A549 (cell line): ENCODE measurements around the gene CYP2C19. TPM values are rescaled to one million over a fixed set of nuclear protein-coding genes. Genes with fewer than 3 reads are reported as not detected.
"Not testable (repeated sequence)": the region's sequence is repeated elsewhere in the genome, so short reads cannot be mapped to it uniquely, and the experiment has no call there.

Experiments used
- ATAC-seq, 2 experiments: fragments of 200-7000 bp in 1 of 2; fragments of >200 bp in 1 of 2; cut with Nextera tagmentation in 1 of 2; cut with Tn5 transposase in 1 of 2; 3 replicates each; pipeline versions ENCODE4 v1.8.0 to v1.9.1; 2018 to 2020; ENCODE audit warnings: mild to moderate bottlenecking in 1 of 2, moderate library complexity in 1 of 2
- CTCF ChIA-PET: fragments of 300-600 bp; sonication (Branson Sonifier 250); formaldehyde crosslinking; extraction: SDS; loops from one replicate; lab custom pipeline; 2021; ENCODE audit warnings: antibody characterized with exemption, inconsistent platforms; lab: Yijun Ruan, JAX
- POLR2A ChIA-PET: fragments of 350-600 bp; formaldehyde crosslinking; extraction: SDS; loops from one replicate; lab custom pipeline; 2021; ENCODE audit warnings: antibody characterized with exemption, inconsistent platforms; lab: Yijun Ruan, JAX
- DNase-seq, 2 experiments: peaks; one replicate each; pipeline versions ENCODE4 v3.0.0 to v3.0.0-alpha.2; 2011 to 2016; ENCODE audit warnings: low read depth in 1 of 2, low spot score in 1 of 2
- FAIRE-seq: peaks from 2 replicates; lab custom pipeline; 2011; peaks lifted over from hg19 to GRCh38; lab: Jason Lieb, UNC
- H3K27ac ChIP-seq, 2 experiments: fragments of >200 bp; sonication (Bioruptor Twin); formaldehyde crosslinking; 3 replicates each; pipeline ENCODE4 v1.5.1; 2016 to 2017
- H3K4me1 ChIP-seq: fragments of >200 bp; sonication (Bioruptor Twin); formaldehyde crosslinking; 3 replicates; pipeline ENCODE4 v1.6.1; 2016
- H3K4me2 ChIP-seq: fragments of >200 bp; sonication (Bioruptor Twin); formaldehyde crosslinking; 3 replicates; pipeline ENCODE4 v1.6.1; 2016
- H3K4me3 ChIP-seq: fragments of >200 bp; sonication (Bioruptor Twin); formaldehyde crosslinking; 3 replicates; pipeline ENCODE4 v1.5.1; 2016
- H3K9me3 ChIP-seq: fragments of >200 bp; sonication (Bioruptor Twin); formaldehyde crosslinking; 3 replicates; pipeline ENCODE4 v1.6.1; 2016
- CBX8 ChIP-seq: fragments of 200-600 bp; sonication (generic); IDR thresholded peaks from 2 replicates; pipeline ENCODE4 v1.6.1; 2016
- CEBPB ChIP-seq, 2 experiments: fragments of >200 bp in 1 of 2; sonication (Bioruptor Twin) in 1 of 2; formaldehyde crosslinking in 1 of 2; IDR thresholded peaks; 2 replicates each; pipeline ENCODE4 v1.6.1; 2012 to 2016
- CHD2 ChIP-seq: fragments of 150-350 bp; IDR thresholded peaks from 2 replicates; pipeline ENCODE4 v1.6.1; 2014; ENCODE audit warnings: low read length; ENCODE audit not compliant: partially characterized antibody
- CTCF ChIP-seq: fragments of >200 bp; sonication (Bioruptor Twin); formaldehyde crosslinking; IDR thresholded peaks from 3 replicates; pipeline ENCODE4 v1.5.1; 2016
- E2F6 ChIP-seq: IDR thresholded peaks from 2 replicates; pipeline ENCODE4 v1.6.1; 2012; ENCODE audit warnings: low read depth, borderline replicate concordance
- ELK1 ChIP-seq: fragments of 150-350 bp; IDR thresholded peaks from 2 replicates; pipeline ENCODE4 v1.6.1; 2014; ENCODE audit warnings: low read depth, mild to moderate bottlenecking, low read length
- EP300 ChIP-seq, 2 experiments: fragments of >200 bp; sonication (Bioruptor Twin); formaldehyde crosslinking; IDR thresholded peaks; 2 replicates in 1 of 2; 3 replicates in 1 of 2; pipeline ENCODE4 v1.6.1; 2016 to 2017
- ESRRA ChIP-seq: fragments of 150-350 bp; IDR thresholded peaks from 2 replicates; pipeline ENCODE4 v1.6.1; 2014; ENCODE audit warnings: mild to moderate bottlenecking, low read length, borderline replicate concordance
- GATA3 ChIP-seq: IDR thresholded peaks from 2 replicates; pipeline ENCODE4 v1.6.1; 2012; ENCODE audit warnings: borderline replicate concordance
- HDAC2 ChIP-seq: fragments of 200-600 bp; sonication (generic); IDR thresholded peaks from 2 replicates; pipeline ENCODE4 v1.6.1; 2016
- HES2 ChIP-seq: fragments of >200 bp; sonication (Bioruptor Twin); formaldehyde crosslinking; IDR thresholded peaks from 2 replicates; pipeline ENCODE4 v1.6.1; 2016
- HOXA7 ChIP-seq: fragments of 250-450 bp; sonication (Bioruptor Pico); IDR thresholded peaks from 2 replicates; pipeline ENCODE4 v1.5.0; 2020; ENCODE audit warnings: mild to moderate bottlenecking, moderate library complexity
- HOXB5 ChIP-seq: fragments of 250-450 bp; sonication (Bioruptor Pico); IDR thresholded peaks from 2 replicates; pipeline ENCODE4 v1.5.0; 2020; ENCODE audit warnings: mild to moderate bottlenecking, moderate library complexity
- PHF8 ChIP-seq: fragments of 200-600 bp; sonication (generic); IDR thresholded peaks from 2 replicates; pipeline ENCODE4 v1.6.1; 2016; ENCODE audit warnings: low read depth, mild to moderate bottlenecking, antibody characterized with exemption, moderate library complexity, borderline replicate concordance
- POLR2A ChIP-seq: IDR thresholded peaks from 2 replicates; pipeline ENCODE4 v1.6.1; 2012; ENCODE audit warnings: mild to moderate bottlenecking, low read length
- POLR2AphosphoS2 ChIP-seq: conservative IDR thresholded peaks from 2 replicates; pipeline ENCODE4 v1.6.1; 2012; ENCODE audit warnings: low read length, improper control_type of control experiment, inconsistent platforms
- RAD21 ChIP-seq, 2 experiments: fragments of >200 bp in 1 of 2; sonication (Bioruptor Twin) in 1 of 2; formaldehyde crosslinking in 1 of 2; IDR thresholded peaks in 1 of 2; conservative IDR thresholded peaks in 1 of 2; 2 replicates in 1 of 2; 3 replicates in 1 of 2; pipeline ENCODE4 v1.6.1; 2012 to 2018; ENCODE audit warnings: inconsistent platforms in 1 of 2
- RCOR1 ChIP-seq: fragments of 150-350 bp; IDR thresholded peaks from 2 replicates; pipeline ENCODE4 v1.6.1; 2014; ENCODE audit warnings: antibody characterized with exemption, low read length, low read depth
- SMC3 ChIP-seq: fragments of >200 bp; sonication (Bioruptor Twin); formaldehyde crosslinking; IDR thresholded peaks from 3 replicates; pipeline ENCODE4 v1.6.1; 2018; ENCODE audit warnings: inconsistent platforms
- SREBF2 ChIP-seq: fragments of 450-650 bp; IDR thresholded peaks from 2 replicates; pipeline ENCODE4 v1.6.1; 2014; ENCODE audit warnings: mild to moderate bottlenecking, moderate library complexity
- TP53 ChIP-seq: fragments of 250-450 bp; sonication (Bioruptor Pico); IDR thresholded peaks from 2 replicates; pipeline ENCODE4 v1.5.0; 2021; ENCODE audit warnings: mild to moderate bottlenecking, moderate library complexity
- USF2 ChIP-seq: fragments of 450-650 bp; IDR thresholded peaks from 2 replicates; pipeline ENCODE4 v1.6.1; 2014; ENCODE audit warnings: antibody characterized with exemption
- ZC3H11A ChIP-seq: fragments of 450-650 bp; IDR thresholded peaks from 2 replicates; pipeline ENCODE4 v1.6.1; 2014; ENCODE audit warnings: antibody characterized with exemption, mild to moderate bottlenecking
- ZNF302 ChIP-seq: fragments of 250-450 bp; sonication (Bioruptor Pico); IDR thresholded peaks from 2 replicates; pipeline ENCODE4 v1.9.0; 2021; ENCODE audit warnings: inconsistent platforms, mild to moderate bottlenecking, moderate library complexity
- ZSCAN20 ChIP-seq: fragments of 250-450 bp; sonication (Bioruptor Pico); IDR thresholded peaks from 2 replicates; pipeline ENCODE4 v1.8.0; 2022; ENCODE audit warnings: mild to moderate bottlenecking, moderate library complexity
- WGBS: methylation state at CpG from one replicate; pipeline ENCODE4 v1.1.6; 2017; ENCODE audit errors: missing lambda C conversion rate; 5-methylcytosine and 5-hydroxymethylcytosine counted together
- polyA plus RNA-seq, 4 experiments: library from polyadenylated mRNA; depleted of rRNA in 3 of 4; stranded (reverse); fragments of >200 nt; fragmentation: RNase III in 1 of 4; extraction: RNeasy Plus Mini Kit Qiagen cat#74134 plus additional on column Dnase treatment in 1 of 4; gene quantifications; 2 replicates in 3 of 4; 3 replicates in 1 of 4; pipeline ENCODE4 v1.2.3, GENCODE V29; 2011 to 2017

Gene CYP2C19
- polyA plus RNA-seq, 2 of the 4 experiments (the other 2 are of a cell fraction), result not detected

- Histone ChIP-seq H3K4me3 (no peak overlapping the region), H3K4me2 (no peak overlapping the region), H3K27ac (no peak overlapping the region)
- CTCF ChIA-PET, result no interaction called here
- 30% methylated on average over 1 of the region's 1 CpG for WGBS
- TF ChIP-seq ELK1 (no peak), POLR2AphosphoS2 (no peak), CBX8 (no peak), CTCF (no peak), HDAC2 (no peak), SREBF2 (no peak), ESRRA (no peak), RAD21 (conservative IDR thresholded peaks at IDR 0.05 in 1 of 2, IDR thresholded peaks at IDR 0.05 in 1 of 2) (no peak), CEBPB (IDR thresholded peaks at IDR 0.05) (no peak), ZSCAN20 (CRISPR knock-in tag) (no peak)
- TF ChIP-seq, all 56 proteins: peak for 0
- DNase-seq (no peak), ATAC-seq (no peak), FAIRE-seq (no peak)
- POLR2A ChIA-PET, result no interaction called here
- Histone ChIP-seq H3K9me3 (no peaks in the 10 kb centered on the region), H3K4me1 (no peaks in the 10 kb centered on the region)
These were observed 40.8 kb downstream of the CYP2C19 start for GRCh38 chr10:94803307-94803706.

- CTCF ChIA-PET, H3K4me1 ChIP-seq, H3K4me2 ChIP-seq, ATAC-seq, DNase-seq, POLR2A ChIA-PET, FAIRE-seq, H3K9me3 ChIP-seq, H3K4me3 ChIP-seq, H3K27ac ChIP-seq: not testable (repeated sequence)
- 40% methylated on average over 13 of the region's 13 CpGs for whole genome bisulfite sequencing
These were observed 67.5 kb downstream of the CYP2C19 start for GRCh38 chr10:94830025-94830424.

GRCh38 chr10:94846204-94846603, 83.7 kb downstream of the CYP2C19 start:
- TF ChIP-seq TP53 (CRISPR knock-in tag) (no peak), USF2 (no peak), GATA3 (no peak), ZC3H11A (no peak), ZNF302 (CRISPR knock-in tag) (no peak), SMC3 (no peak), EP300 (IDR thresholded peaks at IDR 0.05) (no peak), POLR2A (no peak), CHD2 (no peak), ESRRA (no peak), RCOR1 (no peak), HES2 (no peak), CTCF (no peak), E2F6 (no peak), PHF8 (no peak), HOXA7 (no peak), HOXB5 (CRISPR knock-in tag) (no peak), SREBF2 (no peak)
- H3K4me3 ChIP-seq, result no peak overlapping the region
- H3K4me1 ChIP-seq, result no peaks in the 10 kb centered on the region
- POLR2A ChIA-PET, result no interaction called here
- DNase-seq (no peak), ATAC-seq (no peak), FAIRE-seq (no peak)
- H3K4me2 ChIP-seq, result no peak overlapping the region
- H3K9me3 ChIP-seq, result no peaks in the 10 kb centered on the region
- no peak overlapping the region for H3K27ac ChIP-seq
- WGBS, result 16% methylated on average over 1 of the region's 1 CpG
- CTCF ChIA-PET, result no interaction called here
